HCT116 (cell line): ENCODE data around the gene PRR5L.

Source experiments
- ELF1 ChIP-seq: IDR thresholded peaks from 2 replicates; pipeline ENCODE4 v1.6.1; 2012; ENCODE audit warnings: low read depth, borderline replicate concordance
- EZH2phosphoT487 ChIP-seq: fragments of 200-600 bp; IDR thresholded peaks from 2 replicates; pipeline ENCODE4 v1.6.1; 2018; ENCODE audit warnings: antibody characterized with exemption, borderline replicate concordance
- POLR2A ChIP-seq: IDR thresholded peaks from 2 replicates; pipeline ENCODE4 v1.7.0; 2011; ENCODE audit warnings: borderline replicate concordance; ENCODE audit not compliant: insufficient read depth, insufficient read length; ENCODE audit errors: extremely low read depth
- TCF7L2 ChIP-seq: IDR thresholded peaks from 2 replicates; pipeline ENCODE4 v1.7.0; 2011; ENCODE audit warnings: borderline replicate concordance, inconsistent platforms; ENCODE audit not compliant: insufficient read depth, insufficient read length; ENCODE audit errors: extremely low read depth
- TF ChIP-seq, protein P1 (sequence below), 3 experiments: fragments of 200-600 bp in 1 of 3; sonication (generic) in 1 of 3; IDR thresholded peaks in 2 of 3; conservative IDR thresholded peaks in 1 of 3; 2 replicates each; pipeline ENCODE4 v1.5.1; 2012 to 2017; ENCODE audit warnings: low read depth in 2 of 3, low read length in 2 of 3, antibody characterized with exemption in 1 of 3, borderline replicate concordance in 1 of 3, control low read depth in 1 of 3, mild to moderate bottlenecking in 1 of 3, mixed read lengths in 1 of 3, mixed run types in 1 of 3, moderate library complexity in 1 of 3; ENCODE audit not compliant: insufficient read depth in 1 of 3
- TF ChIP-seq, protein P2 (sequence below): IDR thresholded peaks from 2 replicates; pipeline ENCODE4 v1.6.1; 2012; ENCODE audit warnings: low read depth

DNA sequence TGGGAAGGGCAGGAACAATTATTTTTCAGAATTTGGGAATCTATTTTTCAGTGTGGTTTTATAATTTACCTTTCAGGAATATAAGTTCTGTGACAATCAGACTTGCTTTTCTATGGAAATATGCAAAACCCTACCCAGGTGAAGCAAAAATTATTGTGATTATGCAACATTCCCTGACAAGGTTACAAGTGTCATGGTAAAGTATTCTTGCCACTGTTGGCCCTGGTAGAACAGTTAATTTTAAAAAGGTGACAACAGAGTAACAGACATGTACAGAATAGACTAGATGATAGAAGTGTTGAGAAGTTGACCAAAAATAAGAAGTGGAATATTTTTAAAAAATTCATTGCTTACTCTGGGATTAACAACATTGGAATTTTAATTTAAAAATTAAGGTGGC is 184.7 kb downstream of the PRR5L start:
- no peak for TF ChIP-seq POLR2A
- TF ChIP-seq TCF7L2 = no peak
- TF ChIP-seq, protein P1, sequence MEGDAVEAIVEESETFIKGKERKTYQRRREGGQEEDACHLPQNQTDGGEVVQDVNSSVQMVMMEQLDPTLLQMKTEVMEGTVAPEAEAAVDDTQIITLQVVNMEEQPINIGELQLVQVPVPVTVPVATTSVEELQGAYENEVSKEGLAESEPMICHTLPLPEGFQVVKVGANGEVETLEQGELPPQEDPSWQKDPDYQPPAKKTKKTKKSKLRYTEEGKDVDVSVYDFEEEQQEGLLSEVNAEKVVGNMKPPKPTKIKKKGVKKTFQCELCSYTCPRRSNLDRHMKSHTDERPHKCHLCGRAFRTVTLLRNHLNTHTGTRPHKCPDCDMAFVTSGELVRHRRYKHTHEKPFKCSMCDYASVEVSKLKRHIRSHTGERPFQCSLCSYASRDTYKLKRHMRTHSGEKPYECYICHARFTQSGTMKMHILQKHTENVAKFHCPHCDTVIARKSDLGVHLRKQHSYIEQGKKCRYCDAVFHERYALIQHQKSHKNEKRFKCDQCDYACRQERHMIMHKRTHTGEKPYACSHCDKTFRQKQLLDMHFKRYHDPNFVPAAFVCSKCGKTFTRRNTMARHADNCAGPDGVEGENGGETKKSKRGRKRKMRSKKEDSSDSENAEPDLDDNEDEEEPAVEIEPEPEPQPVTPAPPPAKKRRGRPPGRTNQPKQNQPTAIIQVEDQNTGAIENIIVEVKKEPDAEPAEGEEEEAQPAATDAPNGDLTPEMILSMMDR (IDR thresholded peaks at IDR 0.05 in 2 of 3, conservative IDR thresholded peaks at IDR 0.05 in 1 of 3; ENCODE audit: borderline replicate concordance in 1 of 3, insufficient read depth in 1 of 3, low read depth in 2 of 3, low read length in 2 of 3) = no peak
- no peak for TF ChIP-seq EZH2phosphoT487
- TF ChIP-seq, protein P2, sequence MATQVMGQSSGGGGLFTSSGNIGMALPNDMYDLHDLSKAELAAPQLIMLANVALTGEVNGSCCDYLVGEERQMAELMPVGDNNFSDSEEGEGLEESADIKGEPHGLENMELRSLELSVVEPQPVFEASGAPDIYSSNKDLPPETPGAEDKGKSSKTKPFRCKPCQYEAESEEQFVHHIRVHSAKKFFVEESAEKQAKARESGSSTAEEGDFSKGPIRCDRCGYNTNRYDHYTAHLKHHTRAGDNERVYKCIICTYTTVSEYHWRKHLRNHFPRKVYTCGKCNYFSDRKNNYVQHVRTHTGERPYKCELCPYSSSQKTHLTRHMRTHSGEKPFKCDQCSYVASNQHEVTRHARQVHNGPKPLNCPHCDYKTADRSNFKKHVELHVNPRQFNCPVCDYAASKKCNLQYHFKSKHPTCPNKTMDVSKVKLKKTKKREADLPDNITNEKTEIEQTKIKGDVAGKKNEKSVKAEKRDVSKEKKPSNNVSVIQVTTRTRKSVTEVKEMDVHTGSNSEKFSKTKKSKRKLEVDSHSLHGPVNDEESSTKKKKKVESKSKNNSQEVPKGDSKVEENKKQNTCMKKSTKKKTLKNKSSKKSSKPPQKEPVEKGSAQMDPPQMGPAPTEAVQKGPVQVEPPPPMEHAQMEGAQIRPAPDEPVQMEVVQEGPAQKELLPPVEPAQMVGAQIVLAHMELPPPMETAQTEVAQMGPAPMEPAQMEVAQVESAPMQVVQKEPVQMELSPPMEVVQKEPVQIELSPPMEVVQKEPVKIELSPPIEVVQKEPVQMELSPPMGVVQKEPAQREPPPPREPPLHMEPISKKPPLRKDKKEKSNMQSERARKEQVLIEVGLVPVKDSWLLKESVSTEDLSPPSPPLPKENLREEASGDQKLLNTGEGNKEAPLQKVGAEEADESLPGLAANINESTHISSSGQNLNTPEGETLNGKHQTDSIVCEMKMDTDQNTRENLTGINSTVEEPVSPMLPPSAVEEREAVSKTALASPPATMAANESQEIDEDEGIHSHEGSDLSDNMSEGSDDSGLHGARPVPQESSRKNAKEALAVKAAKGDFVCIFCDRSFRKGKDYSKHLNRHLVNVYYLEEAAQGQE = no peak
- no peak for TF ChIP-seq ELF1
